ENCODE results near the gene ZNF511. TPM values are rescaled to one million over a fixed set of nuclear protein-coding genes. Genes with fewer than 3 reads are reported as not detected.

The ZNF511 gene
- total RNA-seq, 1 experiment from 2014 or later, result 44.7 TPM

DNA sequence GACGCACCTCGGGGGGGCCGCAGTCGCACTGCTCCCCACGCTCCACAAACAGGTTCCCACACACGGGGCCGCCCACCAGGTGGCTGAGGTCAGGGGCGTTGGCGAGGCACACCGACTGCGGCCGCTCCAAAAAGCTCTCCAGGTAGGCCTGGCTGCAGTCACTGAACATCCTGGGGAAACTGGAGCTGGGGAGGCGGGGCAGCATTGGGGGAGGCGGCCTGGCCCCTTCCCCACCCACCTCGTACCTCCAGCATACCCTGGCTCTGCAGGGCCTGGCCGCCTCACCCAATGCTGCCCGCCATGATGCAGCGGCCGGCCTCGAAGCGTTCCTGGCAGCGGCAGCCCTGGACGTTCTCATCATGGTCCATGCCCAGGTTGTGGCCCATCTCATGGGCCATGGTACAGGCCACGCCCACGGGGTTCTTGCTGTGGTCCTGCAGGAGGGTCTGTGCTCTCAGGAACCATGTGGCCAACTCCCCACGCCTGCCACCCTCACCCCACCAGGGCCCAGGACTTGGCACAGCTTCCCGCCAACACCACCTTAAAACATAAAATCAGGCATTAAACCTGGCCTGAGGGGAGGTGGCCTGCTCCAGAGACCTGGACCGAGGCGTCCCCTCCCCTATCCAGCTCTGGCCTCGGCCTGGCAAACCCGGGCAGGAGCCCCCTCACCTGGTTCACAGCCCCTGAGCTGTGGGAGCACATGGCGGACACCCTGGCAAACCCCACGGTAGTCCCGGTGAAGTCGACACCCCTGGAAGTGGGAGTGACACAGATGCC is 37.0 kb upstream of the ZNF511 start:
- Histone ChIP-seq H3K27me3 (ENCODE audit: insufficient read depth, low read depth) (no peaks in the 10 kb centered on the region), H3K9me3 (ENCODE audit: insufficient read depth, low read depth) (no peaks in the 10 kb centered on the region), H4K20me1 (ENCODE audit: insufficient read depth) (no peaks in the 10 kb centered on the region), H3K36me3 (ENCODE audit: low read depth) (no peaks in the 10 kb centered on the region), H3K79me2 (ENCODE audit: low read depth) (0 out of 2 replicates have a peak, but pooled peaks cover 5% of the 10 kb centered on the region), H3K27ac (no peak overlapping the region), H2AFZ (no peak overlapping the region), H3K9me2 (ENCODE audit: insufficient read depth) (no peaks in the 10 kb centered on the region), H3K4me3 (no peak overlapping the region), H3F3A (ENCODE audit: insufficient read depth, low read depth) (no peaks in the 10 kb centered on the region), H3K4me1 (replicated peaks; ENCODE audit: insufficient read depth) (peaks cover 11% of the 10 kb centered on the region), H3K4me2 (no peak overlapping the region)
- intact Hi-C loops (cut with micrococcal nuclease; ENCODE audit: unreplicated experiment), result no loop called here
- ChIA-PET POLR2A (ENCODE audit: unreplicated experiment) (no interaction called here), CTCF (no interaction called here)
- TF ChIP-seq, protein P1, sequence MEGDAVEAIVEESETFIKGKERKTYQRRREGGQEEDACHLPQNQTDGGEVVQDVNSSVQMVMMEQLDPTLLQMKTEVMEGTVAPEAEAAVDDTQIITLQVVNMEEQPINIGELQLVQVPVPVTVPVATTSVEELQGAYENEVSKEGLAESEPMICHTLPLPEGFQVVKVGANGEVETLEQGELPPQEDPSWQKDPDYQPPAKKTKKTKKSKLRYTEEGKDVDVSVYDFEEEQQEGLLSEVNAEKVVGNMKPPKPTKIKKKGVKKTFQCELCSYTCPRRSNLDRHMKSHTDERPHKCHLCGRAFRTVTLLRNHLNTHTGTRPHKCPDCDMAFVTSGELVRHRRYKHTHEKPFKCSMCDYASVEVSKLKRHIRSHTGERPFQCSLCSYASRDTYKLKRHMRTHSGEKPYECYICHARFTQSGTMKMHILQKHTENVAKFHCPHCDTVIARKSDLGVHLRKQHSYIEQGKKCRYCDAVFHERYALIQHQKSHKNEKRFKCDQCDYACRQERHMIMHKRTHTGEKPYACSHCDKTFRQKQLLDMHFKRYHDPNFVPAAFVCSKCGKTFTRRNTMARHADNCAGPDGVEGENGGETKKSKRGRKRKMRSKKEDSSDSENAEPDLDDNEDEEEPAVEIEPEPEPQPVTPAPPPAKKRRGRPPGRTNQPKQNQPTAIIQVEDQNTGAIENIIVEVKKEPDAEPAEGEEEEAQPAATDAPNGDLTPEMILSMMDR (conservative IDR thresholded peaks at IDR 0.05), result no peak
- TF ChIP-seq EZH2 (IDR thresholded peaks at IDR 0.05; ENCODE audit: low read depth), result no peak
- no peak for DNase-seq
- BruUV-seq (replicated peaks), result no TSS peak

DNA sequence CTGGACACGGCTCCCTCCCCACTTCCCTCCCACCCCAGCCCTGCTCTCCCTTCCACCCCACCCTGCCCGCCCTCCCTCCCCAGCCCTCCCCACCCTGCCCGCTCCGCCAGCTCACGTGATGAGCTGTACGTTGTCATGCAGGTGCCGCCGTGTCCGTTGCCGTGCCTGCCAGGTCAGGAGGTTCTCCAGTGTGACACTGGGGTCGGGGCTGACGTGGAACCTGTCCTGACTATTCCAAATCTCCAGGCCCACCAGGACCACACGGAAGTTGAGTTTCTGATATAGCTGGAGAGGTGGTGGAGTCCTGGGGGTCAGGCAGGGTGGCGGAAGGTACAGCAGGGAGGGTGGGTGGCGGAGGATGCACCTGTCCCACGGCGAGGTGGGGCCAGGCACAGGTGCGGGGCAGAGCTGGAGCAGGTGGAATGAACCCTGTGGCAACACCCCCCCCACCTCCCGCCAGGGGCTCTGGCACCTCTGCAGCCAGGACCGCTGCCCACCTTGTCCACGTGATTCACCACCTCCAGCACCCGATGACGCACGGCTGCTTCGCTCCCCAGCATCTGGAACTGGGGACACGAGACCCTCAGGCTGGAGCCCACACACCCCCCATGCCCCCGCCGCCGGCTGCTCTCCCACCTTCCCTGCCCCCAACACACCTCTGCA is 36.3 kb upstream of the ZNF511 start:
- intact Hi-C loops (cut with micrococcal nuclease; ENCODE audit: unreplicated experiment), result no loop called here
- no peak for DNase-seq
- ChIA-PET CTCF (no interaction called here), POLR2A (ENCODE audit: unreplicated experiment) (no interaction called here)
- BruUV-seq (replicated peaks), result no TSS peak
- Histone ChIP-seq H4K20me1 (ENCODE audit: insufficient read depth) (no peaks in the 10 kb centered on the region), H3K9me2 (ENCODE audit: insufficient read depth) (no peaks in the 10 kb centered on the region), H3K4me1 (replicated peaks; ENCODE audit: insufficient read depth) (peaks cover 18% of the 10 kb centered on the region), H3K4me3 (no peak overlapping the region), H3K9me3 (ENCODE audit: insufficient read depth, low read depth) (no peaks in the 10 kb centered on the region), H3K36me3 (ENCODE audit: low read depth) (no peaks in the 10 kb centered on the region), H3K27ac (no peak overlapping the region), H2AFZ (no peak overlapping the region), H3F3A (ENCODE audit: insufficient read depth, low read depth) (peaks cover 6% of the 10 kb centered on the region), H3K4me2 (no peak overlapping the region), H3K27me3 (ENCODE audit: insufficient read depth, low read depth) (no peaks in the 10 kb centered on the region), H3K79me2 (ENCODE audit: low read depth) (0 out of 2 replicates have a peak, but pooled peaks cover 5% of the 10 kb centered on the region)
- TF ChIP-seq EZH2 (IDR thresholded peaks at IDR 0.05; ENCODE audit: low read depth), result no peak
- TF ChIP-seq, protein P1 (conservative IDR thresholded peaks at IDR 0.05), result no peak

DNA sequence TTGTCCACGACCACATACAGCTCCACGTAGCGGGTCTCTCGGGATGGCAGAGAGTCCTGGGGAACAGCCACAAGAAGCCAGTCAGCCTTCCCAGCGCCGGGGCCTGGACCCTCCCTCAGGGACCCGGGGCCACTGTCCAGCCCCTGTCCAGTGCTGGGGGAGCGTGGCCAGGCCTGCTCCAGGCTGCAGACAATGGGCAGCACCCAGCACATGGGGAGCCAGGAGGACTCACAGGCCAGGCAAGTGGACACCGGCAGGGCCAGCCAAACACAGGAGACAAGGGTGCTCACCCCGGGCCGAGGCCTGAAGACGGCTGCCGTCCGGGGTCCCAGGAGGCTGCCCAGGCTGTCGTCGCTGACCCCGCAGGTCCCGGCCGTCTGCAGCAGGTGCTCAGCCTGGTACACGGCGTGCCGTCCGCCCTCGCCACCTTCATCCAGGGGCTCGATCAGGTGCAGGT is 35.7 kb upstream of the ZNF511 start:
- Histone ChIP-seq H3F3A (ENCODE audit: insufficient read depth, low read depth) (peaks cover 12% of the 10 kb centered on the region), H3K9me2 (ENCODE audit: insufficient read depth) (no peaks in the 10 kb centered on the region), H3K36me3 (ENCODE audit: low read depth) (no peaks in the 10 kb centered on the region), H3K79me2 (ENCODE audit: low read depth) (0 out of 2 replicates have a peak, but pooled peaks cover 5% of the 10 kb centered on the region), H3K4me3 (no peak overlapping the region), H3K27me3 (ENCODE audit: insufficient read depth, low read depth) (no peaks in the 10 kb centered on the region), H3K9me3 (ENCODE audit: insufficient read depth, low read depth) (no peaks in the 10 kb centered on the region), H3K27ac (no peak overlapping the region), H3K4me1 (replicated peaks; ENCODE audit: insufficient read depth) (peaks cover 23% of the 10 kb centered on the region), H2AFZ (no peak overlapping the region), H3K4me2 (no peak overlapping the region), H4K20me1 (ENCODE audit: insufficient read depth) (no peaks in the 10 kb centered on the region)
- TF ChIP-seq, protein P1 (conservative IDR thresholded peaks at IDR 0.05), result no peak
- no peak for TF ChIP-seq EZH2 (IDR thresholded peaks at IDR 0.05; ENCODE audit: low read depth)
- no TSS peak for BruUV-seq (replicated peaks)
- no peak for DNase-seq
- ChIA-PET CTCF (no interaction called here), POLR2A (ENCODE audit: unreplicated experiment) (no interaction called here)
- intact Hi-C loops (cut with micrococcal nuclease; ENCODE audit: unreplicated experiment), result no loop called here
